IPS DF 19.7 (cell line): ENCODE measurements around the gene TEDC1.

Experiments
- DNase-seq: peaks from one replicate; pipeline ENCODE4 v3.0.0-alpha.2; 2013; ENCODE audit warnings: low read depth, low spot score

TEDC1 gene

DNA sequence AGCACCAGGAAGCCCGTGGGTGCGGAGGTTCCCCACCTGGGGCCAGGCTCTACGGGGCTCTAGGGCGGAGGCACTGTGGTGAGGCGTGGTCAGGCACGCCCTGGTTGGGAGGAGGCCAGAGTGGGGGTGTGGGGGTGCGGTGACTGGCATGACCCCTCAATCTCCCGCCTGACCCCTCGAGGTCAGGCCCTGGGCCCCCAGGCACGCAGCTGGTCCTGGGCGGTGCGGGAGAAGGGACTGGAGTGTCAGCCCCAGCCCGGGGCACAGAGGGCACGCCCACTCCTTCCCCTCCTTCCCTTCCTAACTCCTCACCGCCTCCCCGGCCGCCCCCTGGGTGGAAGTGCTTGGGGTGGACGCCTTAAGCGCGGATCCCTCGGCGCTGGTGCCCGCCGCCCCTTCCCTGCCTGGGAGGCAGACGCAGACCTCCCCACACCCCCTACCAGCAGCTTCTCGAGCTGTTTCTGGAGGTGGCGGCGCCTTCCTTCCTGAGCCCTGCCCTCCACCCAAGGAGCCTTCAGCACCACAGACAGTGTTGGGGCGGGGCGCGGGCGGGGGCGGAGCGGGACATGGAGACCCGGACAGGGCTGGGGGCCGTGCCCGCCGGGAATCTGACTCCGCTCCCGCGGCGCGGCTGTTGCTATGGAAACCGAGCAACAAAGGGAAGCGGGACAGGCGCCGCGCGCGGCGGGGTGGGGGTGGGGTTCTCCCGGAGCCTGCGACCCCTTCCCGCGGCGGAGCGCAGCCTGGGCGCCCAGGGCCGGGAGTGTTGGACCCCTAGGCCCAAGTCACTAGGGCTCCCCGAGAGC is 17.2 kb upstream of the TEDC1 start:
- no peak for DNase-seq

DNA sequence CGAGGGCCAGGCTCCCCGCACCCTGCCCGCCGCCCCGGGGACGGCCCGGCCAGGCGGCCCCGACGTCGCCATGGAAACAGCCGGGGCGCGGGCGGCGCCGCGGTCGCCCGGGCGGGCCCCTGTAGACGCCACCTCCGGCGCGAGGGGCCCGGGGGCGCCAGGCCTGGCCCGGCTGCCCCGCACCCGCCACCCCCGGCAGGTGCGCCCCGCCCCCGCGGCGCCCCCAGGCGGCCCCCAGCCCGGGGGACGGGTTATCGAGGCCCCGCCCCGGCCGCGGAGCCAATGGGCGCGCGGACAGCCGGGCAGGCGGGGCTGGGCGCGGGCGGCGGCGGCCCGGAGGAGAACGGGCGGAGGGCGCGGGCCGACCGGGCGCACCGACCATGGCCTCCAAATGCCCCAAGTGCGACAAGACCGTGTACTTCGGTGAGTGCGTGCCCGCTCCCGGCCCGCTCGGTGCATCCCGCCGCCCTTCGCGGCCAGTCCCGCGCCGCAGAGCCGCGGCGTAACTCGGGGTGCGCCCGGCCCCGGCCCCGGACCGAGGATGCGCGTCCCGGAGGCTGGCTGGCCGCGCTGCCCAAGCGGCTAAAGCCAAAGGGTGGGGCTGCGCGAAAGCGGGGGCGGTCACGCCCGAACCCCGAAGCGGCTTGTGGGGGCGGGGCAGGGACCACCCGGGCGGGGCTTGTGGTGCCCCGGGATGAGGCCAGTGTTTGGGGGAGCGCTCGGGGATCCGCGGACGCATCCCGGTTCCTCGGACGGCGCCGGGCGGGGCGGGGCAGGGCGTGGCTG is 16.4 kb upstream of the TEDC1 start, which contains the start of gene CRIP2:
TSS of gene CRIP2 (plus strand) at position 339 of the 786 bp plus-strand sequence. CDS start at position 381, 42 bp downstream.
- no peak for DNase-seq

DNA sequence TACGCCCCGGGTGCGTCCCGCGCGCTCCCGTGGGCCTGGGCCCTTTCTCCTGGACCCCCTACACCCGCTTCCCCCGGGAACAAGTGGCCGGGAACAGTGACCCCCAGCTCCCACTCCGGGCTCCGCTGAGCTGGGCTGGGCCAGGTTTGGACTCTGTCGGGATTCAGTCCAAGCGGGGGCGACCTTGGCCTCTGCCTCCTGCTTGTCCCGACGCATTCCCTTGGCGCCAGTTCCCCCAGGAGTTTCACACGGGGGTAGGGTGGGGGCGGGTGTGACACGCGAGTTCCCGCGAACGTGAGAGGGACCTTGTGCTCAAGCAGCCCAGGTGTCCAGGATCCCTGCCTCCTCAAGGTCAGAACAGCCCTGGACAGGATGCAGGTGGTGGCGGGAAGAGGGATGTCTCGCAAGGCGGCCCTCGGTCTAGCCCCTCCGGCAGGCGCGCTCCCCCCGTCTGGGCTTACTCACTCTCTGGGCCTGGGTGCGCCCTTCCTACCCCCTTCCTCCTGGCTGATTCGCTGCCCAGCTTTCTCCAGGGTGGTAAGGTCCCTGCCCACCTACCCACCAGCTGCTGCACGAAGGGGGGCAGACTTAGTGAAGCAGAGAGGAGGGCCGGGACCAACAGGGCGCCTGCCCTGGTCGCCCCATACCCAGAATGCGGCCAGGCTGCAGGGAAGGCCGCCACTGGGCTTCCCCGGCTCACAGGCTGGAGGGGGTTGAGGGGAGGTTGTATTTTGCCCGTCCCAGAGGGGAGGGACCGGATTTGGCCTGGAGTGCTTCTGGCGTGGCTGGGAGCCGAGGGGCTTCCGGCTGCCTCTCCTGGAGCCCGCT is 15.6 kb upstream of the TEDC1 start:
- no peak for DNase-seq

DNA sequence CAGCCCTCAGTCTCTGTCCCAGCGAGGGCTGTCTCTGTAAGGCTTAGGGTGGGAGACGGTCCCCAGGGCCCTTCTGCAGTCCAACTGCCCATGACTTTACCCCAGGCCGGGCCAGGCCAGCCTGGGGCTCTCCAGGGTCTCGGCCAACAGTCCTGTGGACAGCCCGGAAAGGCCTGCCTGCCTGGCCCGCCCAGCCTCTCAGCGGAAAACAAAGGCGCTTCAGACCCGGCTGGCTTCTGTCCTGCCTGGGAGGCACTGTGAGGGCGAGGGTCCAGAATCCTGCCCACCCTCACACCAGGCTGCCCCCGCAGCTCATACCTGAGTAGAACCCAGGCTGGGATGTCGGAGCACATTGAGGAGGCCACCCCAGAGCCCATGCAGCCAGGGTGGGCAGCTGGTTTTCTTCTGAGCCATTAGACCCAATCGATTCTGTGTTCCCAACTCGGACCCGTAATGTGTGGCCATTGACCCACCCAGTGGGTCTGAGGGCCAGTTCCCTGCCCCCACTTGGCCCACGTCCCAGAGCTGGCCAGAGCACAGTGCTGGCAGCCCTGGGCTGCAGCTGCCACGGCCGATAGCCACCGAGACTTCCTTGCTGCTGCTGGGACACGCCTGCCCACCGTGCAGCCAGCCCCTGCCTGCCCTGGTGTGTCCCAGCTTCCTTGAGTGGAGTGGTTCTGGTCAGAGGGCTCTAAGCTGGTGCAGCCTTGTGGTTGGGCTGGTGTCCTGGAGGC is 14.8 kb upstream of the TEDC1 start:
- DNase-seq = no peak

DNA sequence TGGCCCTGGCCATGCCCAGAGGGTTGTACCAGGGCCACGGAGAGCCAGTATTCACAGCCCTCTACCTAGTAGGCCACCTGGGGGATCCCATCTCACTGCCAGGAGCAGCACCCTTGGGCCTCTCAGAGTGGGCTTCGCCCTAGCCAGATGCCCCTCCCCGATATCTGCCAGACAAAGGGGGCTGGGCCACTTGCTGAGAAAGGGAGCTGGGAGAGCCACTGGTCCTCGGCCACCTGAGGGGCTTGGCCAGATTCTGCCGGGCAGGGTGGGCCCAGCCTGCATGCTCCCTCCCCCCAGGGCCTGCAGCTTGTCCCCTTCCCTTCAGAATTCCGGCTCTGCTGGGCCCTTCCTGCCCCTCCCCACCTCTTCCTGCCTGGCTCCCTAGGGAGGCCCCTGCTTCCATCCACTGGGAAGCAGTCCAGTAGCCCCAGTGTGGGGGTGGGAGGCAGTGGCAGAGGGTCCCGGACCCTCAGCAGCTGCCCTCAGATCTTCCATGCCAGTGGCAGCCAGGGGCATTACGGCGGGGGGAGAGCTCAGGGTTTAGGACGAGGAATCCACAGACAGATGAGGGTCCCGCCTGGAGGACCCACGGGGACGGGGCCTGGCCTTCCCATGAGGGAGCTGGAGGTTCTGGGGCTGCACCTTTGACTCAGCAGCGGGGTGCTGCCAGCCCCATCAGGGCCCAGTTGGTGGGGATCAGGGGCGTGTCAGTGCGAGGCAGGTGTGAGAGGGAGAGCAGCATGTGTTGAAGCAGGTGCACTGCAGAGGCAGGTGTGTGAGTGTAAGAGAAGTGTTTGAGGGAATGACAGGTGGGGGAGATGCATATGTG is 14.0 kb upstream of the TEDC1 start:
- DNase-seq = no peak

DNA sequence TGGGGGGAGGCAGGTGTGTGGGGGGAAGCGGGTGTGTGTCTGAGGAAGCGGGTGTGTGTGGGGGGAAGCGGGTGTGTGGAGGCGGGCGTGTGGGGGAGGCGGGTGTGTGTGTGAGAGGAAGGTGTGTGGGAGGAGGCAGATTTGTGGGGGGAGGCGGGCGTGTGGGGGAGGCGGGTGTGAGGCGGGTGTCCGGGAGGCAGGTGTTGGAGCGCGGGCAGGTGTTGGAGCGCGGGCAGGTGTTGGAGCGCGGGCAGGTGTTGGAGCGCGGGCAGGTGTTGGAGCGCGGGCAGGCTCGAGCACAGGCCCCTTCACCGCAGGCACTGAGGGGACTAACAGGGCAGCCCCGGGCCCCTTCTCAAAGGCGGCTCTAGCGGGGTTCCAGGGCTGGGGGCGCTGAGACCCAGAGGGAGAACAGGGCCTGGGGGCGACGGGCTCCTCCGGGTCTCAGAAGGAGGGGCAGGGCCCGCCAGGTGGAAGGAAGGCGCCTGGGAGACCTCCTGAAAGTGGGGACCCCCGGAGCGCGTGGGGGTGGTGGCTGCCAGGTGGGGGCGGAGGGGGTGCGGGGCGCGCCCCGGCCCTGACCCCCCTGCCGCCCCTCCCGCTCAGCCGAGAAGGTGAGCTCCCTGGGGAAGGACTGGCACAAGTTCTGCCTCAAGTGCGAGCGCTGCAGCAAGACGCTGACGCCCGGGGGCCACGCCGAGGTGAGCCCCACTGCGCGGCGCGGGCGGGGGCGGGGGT is 13.2 kb upstream of the TEDC1 start:
- DNase-seq = no peak

DNA sequence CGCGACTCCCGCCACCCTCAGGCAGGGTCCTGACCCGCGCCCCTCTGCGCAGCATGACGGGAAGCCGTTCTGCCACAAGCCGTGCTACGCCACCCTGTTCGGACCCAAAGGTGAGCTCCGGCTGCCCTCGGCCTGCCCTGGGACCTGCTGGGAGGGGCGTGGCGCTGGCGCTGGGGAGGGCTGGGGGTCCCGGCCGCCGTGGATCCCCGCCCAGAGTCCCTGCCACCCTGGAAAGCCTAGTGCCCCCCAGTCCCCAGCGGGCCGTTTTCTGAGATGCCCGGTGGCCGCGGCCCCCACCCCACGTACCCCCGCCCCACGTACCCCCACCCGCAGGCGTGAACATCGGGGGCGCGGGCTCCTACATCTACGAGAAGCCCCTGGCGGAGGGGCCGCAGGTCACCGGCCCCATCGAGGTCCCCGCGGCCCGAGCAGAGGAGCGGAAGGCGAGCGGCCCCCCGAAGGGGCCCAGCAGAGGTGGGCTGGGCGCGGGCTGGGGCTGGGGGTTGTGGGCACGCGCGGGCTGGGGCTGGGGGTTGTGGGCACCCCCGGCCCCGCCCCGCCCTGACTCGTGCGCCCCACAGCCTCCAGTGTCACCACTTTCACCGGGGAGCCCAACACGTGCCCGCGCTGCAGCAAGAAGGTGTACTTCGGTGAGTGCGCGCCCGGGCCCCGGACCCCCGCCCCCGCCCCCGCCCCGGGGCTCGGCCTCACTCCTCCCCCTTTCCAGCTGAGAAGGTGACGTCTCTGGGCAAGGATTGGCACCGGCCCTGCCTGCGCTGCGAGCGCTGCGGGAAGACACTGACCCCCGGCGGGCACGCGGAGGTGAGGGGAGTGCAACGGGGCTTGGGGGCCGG is 12.4 kb upstream of the TEDC1 start:
- DNase-seq = no peak

DNA sequence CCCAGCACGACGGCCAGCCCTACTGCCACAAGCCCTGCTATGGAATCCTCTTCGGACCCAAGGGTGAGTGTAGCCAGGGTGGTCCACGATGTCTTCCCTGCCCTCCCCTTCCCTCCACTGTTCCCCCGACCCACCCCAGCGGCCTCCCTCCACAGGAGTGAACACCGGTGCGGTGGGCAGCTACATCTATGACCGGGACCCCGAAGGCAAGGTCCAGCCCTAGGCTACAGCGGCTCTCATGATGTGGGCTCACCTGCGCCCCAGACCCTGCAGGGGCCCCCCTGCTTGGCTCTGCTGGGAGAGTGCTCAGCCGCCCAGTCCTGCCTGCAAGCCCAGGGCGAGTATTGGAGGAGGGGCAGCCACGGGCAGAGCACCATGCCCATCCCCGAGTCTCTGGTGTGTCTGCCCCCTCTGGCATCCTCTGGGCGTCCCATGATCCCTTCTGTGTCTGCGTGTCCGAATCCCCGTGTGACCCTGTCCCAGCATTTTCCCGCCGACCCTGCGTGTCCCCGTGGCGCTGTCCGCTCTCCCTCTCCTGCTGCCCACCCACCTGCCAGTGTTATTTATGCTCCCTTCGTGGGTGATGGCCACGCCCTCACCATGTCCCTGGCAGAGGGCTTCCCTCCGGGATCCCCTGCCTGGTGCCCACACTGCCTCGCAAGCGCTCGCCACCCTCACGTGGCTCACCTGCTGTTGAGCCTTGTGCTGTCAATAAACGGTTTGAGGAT is 11.5 kb upstream of the TEDC1 start:
- no peak for DNase-seq

DNA sequence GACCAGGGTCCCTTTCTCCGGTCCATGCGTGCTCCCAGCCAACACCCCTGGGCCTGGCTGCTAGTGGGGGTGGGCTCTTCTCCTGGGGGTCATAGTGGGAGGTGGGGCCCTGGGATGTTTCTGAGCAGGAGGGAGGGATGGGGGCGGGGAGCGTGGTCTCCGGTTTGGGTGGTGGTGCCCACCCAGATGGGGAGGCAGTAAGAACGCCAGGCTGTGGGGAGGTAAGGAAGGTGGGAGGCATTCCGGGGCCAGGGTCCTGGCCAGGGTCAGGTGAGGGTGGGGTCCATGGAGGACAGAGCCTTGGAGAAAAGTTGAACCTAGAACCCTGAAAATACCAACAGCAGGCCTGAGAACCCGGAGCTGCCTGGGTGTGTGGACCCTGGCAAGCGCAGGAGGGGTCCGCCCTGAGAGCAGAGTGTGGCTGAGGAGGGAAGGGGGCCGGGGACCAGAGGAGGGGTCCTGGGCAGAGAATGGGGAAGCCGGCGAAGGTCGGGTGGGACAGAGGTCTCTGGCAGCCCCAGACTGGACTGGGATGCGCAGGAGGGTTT is 10.8 kb upstream of the TEDC1 start:
- DNase-seq = no peak

DNA sequence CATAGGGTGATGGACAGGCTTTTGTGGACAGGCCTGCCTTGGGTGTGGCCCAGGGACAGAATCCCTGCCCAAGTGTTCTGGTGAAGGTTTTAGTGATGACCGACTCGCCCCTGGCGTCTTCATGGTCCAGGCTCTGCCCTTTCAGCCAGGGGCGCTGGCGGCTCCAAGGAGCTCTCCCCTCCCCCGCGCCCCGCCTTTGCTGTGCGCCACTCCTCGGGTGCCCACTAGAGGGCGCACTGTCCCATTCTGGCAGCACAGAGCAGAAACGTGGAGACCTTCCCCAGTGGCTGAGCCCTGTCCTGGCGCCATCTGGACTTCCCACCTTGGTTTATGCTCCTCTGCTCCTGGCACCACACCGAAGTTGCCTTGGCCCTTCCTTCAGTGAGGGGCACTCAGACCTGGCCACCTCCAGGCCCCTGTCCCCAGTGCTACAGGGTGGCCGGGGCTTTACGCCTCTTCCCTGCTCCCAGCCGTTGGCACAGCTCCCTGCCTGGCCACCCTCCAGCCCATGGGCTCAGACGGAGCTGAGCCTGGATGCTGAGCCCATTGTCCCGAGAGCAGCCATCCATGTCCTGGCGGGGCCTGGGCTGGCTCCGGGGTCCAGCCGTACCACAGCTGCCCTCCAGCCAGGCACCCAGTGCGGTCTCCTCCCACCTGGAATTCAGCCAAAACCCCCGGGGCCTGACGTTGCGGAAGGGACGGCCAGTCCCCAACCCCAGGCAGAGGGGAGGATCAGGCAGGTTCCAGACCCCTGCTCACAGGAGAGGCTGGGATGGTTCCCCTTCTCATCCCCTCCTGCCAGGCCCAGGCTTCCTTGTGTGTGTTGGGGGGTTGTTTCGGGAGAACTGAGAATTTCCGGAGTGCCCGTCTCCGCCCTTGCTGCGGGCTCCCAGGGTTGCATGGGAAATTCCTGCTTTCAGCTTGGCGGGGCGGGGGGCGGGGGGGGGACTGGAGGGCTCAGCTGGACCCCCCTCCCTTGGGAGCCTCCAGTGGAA is 9.9 kb upstream of the TEDC1 start:
- no peak for DNase-seq

DNA sequence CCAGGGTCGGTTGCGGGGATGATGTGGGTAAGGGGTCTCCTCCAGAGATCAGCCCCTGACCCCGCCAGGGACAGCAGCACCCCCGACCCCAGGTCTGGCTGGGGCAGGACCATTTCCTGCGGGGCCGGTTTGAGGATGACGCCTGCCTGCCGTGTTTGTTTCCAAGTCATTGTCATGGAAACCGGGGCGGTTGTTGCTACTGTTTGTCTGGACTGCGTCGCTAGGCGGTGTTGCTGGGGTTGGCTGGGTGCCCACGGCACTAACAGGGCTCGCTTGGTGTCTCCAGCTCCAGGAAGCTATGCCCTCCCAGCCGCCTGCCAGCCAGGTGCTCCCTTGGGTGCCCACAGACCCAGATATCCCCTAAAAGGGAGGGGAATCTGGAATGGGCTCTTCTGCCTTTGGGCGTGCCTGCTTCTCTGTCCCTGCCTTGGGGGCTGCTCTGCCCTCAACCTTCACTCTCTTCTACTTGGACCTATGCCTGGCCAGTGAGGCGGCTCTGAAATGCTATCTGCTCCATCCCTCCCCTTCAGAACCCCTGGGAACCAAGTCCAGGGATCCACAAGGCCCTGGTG is 9.1 kb upstream of the TEDC1 start:
- no peak for DNase-seq

DNA sequence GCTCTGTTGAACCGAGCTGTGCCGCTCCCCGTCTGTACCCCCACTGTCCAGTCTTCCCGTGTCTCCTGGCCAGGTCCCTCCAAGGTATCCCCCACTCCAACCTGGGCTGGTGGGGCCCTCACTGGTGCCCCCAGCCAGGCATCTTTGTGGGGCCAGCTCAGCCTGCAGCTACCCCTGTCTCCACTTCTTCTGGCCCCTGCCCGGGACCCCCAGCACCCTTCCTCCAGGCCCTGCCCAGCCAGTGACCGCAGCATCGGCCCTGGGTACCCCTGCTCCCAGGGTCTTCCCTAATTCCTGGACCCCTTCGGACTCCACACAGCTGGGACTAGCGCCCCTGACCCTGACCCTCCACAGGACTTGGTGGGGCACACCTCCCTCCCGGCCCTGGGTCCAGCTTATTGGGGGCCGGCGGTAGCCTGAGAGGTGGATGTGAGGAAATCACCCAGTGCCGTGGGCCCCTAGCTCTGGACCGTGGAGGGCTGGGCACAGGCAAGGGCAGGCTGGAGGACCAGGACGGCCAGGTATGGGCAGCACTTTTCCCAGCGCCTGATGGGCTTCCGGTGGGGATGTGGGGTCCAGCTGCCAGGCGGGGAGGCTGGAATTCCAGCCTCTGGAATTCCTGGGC is 8.4 kb upstream of the TEDC1 start:
- DNase-seq = no peak

DNA sequence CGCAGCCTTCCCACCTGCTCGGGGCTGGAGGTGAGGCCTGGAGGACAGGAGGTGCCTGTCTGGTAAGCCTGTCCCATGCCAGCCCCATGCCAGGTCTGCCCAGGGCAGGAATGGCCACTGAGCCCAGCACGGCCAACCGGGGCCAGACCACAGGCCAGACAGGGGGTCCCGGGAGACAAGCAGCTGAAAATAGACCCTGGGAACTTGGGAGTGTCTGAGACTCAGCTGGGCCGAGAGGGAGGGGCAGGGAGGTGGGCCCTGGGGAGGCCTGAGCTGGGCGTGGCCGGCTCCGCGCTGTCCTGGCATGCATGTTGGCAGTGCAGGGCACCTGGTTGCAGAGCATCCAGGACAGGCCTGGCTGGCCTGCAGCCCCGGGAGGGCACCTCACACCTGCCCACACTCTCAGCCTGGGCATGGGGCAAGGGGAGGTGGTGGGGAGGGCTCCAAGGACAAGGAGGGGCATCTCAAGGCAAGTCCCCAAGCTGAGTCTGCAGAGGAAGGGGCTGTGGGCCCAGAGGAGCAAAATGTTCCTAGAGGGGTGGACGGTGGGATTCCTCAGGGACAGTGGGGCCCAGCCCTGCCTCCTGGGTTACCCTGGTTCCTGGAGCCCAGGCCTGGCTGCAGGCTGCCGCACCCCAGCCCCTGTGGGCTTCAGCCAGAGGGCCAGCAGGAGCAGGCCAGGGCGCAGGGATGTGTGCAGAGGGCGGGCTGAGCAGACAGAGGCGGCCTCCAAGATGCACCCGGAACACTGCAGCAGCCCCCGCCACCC is 7.6 kb upstream of the TEDC1 start:
- DNase-seq = no peak

DNA sequence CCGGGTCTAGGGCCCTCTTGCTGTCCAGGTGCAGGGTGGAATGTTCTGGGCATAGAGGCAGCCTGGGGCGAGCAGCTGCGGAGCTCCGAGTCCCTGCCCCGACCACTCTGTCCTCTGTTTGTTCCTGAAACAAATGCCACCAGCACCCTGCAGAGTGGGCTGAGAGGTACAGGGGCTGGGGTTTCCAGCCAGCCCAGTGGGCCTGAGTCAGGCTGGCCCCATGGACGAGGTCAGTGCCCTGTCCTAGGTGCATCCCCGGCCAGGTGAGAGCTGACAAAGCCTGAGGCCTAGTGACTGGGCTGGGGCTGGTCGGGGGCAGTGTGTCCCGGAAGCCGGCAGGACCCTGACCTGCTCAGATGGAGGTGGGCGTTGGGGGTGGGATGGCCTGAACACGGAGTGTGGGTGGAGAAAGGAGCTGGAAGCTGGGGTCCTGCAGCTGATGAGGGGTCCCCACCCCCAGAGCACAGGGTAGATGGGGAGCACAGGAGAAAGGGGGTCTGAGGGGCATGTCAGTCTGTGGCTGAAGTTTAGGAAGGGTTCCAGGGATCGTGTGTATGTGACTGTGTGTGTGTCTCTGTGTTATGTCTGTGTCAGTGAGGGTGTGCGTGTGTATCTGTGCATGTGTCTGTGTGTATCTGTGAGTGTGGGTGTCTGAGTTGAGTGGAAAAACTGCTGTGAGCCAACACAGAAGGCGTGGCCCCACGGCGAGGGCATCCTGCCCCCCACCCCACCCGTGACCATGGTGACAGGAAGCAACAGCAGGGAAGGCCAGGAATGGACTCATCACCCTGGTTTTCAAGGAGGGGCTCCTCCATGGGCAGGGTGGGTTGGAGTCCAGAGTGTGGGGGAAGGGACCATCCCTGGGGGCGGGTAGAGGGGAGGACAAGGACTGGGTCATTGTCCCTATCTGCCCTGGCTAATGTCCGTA is 6.7 kb upstream of the TEDC1 start:
- DNase-seq = no peak
